Coronary artery (tissue), 2 donors: ENCODE measurements around the gene KRTAP10-9.
"Not testable (repeated sequence)": the region's sequence is repeated elsewhere in the genome, so short reads cannot be mapped to it uniquely, and the experiment has no call there.

Experiments
- DNase-seq: peaks from one replicate; pipeline ENCODE4 v3.0.0-alpha.2; 2017; ENCODE audit warnings: low spot score
- H3K27ac ChIP-seq, 2 donors: fragments of 200-600 bp; sonication (generic); one replicate each; pipeline ENCODE4 v1.5.1; 2016 to 2019
- H3K4me3 ChIP-seq: fragments of 200-600 bp; sonication (generic); 2 replicates; pipeline ENCODE4 v1.5.1; 2016; ENCODE audit warnings: mild to moderate bottlenecking, moderate library complexity
- CTCF ChIP-seq: fragments of 200-600 bp; sonication (generic); IDR thresholded peaks from one replicate; pipeline ENCODE4 v1.5.1; 2019; ENCODE audit warnings: antibody characterized with exemption

Gene KRTAP10-9

GRCh38 chr21:44583089-44583799, 43.6 kb upstream of the KRTAP10-9 start:
- no peak overlapping the region for H3K27ac ChIP-seq
- TF ChIP-seq CTCF = no peak
- H3K4me3 ChIP-seq = no peak overlapping the region
- no peak for DNase-seq

- H3K27ac ChIP-seq = no peak overlapping the region
- no peak for DNase-seq
- no peak overlapping the region for H3K4me3 ChIP-seq
- TF ChIP-seq CTCF = no peak
Measured at GRCh38 chr21:44583800-44584147, 43.1 kb upstream of the KRTAP10-9 start.

- H3K4me3 ChIP-seq = no peak overlapping the region
- DNase-seq = no peak
- H3K27ac ChIP-seq = no peak overlapping the region
- TF ChIP-seq CTCF = no peak
Measured at GRCh38 chr21:44585892-44586291, 41.0 kb upstream of the KRTAP10-9 start.

- TF ChIP-seq CTCF = no peak
Measured at GRCh38 chr21:44589094-44589493, 37.8 kb upstream of the KRTAP10-9 start.

GRCh38 chr21:44589586-44590305, 37.1 kb upstream of the KRTAP10-9 start:
- no peak for DNase-seq
- TF ChIP-seq CTCF = no peak
- Histone ChIP-seq H3K27ac (no peak overlapping the region), H3K4me3 (no peak overlapping the region)

More at GRCh38 chr21:44589094-44589493, 37.8 kb upstream of the KRTAP10-9 start:
- no peak for DNase-seq
- H3K27ac ChIP-seq = no peak overlapping the region
- no peak overlapping the region for H3K4me3 ChIP-seq

- no peak for DNase-seq
- TF ChIP-seq CTCF = no peak
- H3K27ac ChIP-seq = no peak overlapping the region
- H3K4me3 ChIP-seq = no peak overlapping the region
Measured at GRCh38 chr21:44590311-44590721, 36.6 kb upstream of the KRTAP10-9 start.

- H3K27ac ChIP-seq, H3K4me3 ChIP-seq, DNase-seq: not testable (repeated sequence)
Measured at GRCh38 chr21:44590897-44591800, 35.7 kb upstream of the KRTAP10-9 start.

GRCh38 chr21:44591801-44592130, 35.1 kb upstream of the KRTAP10-9 start:
- H3K4me3 ChIP-seq, H3K27ac ChIP-seq, DNase-seq: not testable (repeated sequence)
